ENCODE results near the gene TACO1.

The TACO1 gene

GRCh38 chr17:63641692-63642448, 41.2 kb downstream of the TACO1 start:
- no peak for DNase-seq

- DNase-seq: no peak
Observed at GRCh38 chr17:63644846-63645245, 44.2 kb downstream of the TACO1 start.

GRCh38 chr17:63645775-63646487, 45.2 kb downstream of the TACO1 start:
- DNase-seq: no peak

GRCh38 chr17:63646488-63646806, 45.8 kb downstream of the TACO1 start:
- no peak for DNase-seq

GRCh38 chr17:63647065-63647725, 46.5 kb downstream of the TACO1 start:
- no peak for DNase-seq

- DNase-seq: no peak
Observed at GRCh38 chr17:63647936-63648335, 47.2 kb downstream of the TACO1 start.

- no peak for DNase-seq
Observed at GRCh38 chr17:63649813-63650212, 49.1 kb downstream of the TACO1 start.

GRCh38 chr17:63652106-63652505, 51.4 kb downstream of the TACO1 start:
- DNase-seq: no peak

- DNase-seq: no peak
Observed at GRCh38 chr17:63653050-63653449, 52.4 kb downstream of the TACO1 start.

- DNase-seq: no peak
Observed at GRCh38 chr17:63657786-63658185, 57.1 kb downstream of the TACO1 start.
